Embryonic facial prominence (tissue), 1 donor: Measurements from ENCODE around the gene SCNN1G.

Source experiments
- DNase-seq: peaks from one replicate; pipeline ENCODE4 v3.0.0-alpha.2; 2016; ENCODE audit errors: extremely low spot score

The SCNN1G gene

DNA sequence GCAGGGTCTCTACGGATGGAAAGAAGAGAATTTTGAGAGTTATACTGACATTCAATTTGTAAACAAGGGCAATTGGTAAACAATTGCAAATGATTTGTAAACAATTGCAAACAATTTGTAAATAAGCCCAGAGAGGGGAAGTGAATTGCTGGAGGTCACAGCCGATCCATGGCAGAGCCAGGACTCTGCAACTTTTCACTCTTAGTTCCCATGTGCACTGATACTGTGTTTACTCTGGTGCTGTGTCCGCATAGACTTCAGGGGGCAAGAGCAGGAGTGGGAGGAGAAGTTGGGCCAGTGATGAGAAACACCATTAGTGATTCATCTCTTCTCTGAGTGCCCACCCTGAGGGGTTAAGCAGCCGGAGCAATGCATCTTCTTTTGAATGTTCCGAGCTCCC is 14.0 kb downstream of the SCNN1G start:
- no peak for DNase-seq

DNA sequence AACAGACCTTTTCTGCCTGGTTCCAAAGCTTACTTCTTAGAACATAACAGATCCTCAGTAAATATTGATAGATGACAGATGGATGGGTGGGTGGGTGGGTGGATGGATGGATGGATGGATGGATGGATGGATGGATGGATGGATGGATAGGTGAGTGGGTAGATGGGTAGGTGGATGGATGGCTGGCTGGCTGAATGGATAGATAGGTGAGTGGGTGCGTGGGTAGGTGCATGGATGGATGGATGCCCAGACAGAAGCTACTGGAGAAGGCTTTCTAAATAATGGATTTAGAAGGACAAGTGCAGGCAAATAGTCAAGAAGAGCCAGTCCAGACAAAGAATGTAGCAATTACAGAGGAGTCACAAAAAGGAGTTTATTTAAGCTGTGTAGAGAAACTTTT is 19.6 kb downstream of the SCNN1G start:
- DNase-seq = no peak

DNA sequence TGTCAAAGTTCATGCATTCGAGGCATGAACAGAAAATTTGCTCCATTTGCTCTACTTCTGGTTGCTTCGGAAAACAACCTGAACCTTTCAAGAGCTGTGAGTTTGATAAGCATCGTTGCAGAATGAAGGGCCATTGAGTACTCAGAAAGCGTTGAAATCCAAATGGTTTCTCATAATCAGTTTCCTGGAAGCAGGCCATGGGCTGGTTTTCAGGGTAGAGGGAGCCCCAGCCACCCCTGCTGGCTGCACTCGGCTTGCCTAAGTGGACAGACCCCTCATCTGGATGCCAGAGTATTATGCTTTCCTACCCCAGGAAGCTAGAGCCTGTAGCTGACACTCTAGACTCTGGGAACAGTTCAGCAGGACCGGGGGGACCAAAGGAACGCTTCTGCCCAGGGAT is 24.4 kb downstream of the SCNN1G start:
- no peak for DNase-seq

DNA sequence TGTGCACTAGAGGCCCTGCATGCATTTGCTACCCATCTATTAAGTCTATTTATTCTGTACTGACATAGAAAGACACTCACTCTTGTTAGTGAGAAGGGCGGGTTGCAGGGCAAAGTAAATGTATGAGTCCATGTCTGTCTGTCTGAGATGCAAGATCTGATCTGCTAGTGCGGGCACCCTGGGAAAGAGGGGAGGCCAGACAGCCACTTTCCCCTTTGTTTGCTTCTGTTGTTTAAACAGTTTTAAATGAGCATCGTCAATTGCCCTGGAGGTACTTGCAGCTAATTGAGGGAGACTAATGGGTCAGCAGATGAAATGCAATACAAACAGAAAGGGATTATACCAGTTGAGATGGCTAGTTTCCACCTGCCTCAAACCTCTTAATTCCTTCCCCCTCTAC is 24.9 kb downstream of the SCNN1G start:
- no peak for DNase-seq

DNA sequence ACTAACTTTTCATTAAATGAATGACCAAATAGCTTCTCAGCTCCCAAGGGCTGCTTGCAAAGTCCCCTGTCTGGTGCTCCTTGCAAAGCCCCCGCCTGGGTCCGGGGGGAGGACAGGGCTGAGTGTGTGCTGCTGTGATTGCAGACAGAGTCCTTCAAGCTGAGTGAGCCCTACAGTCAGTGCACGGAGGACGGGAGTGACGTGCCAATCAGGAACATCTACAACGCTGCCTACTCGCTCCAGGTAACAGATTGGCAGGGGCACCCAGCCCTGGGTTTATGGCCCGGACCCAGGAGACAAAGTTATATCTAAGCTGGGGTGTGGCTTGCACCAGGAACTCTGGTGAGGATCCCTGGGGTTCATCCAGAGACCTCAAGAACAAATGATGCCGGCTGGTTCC is 27.1 kb downstream of the SCNN1G start:
- no peak for DNase-seq

DNA sequence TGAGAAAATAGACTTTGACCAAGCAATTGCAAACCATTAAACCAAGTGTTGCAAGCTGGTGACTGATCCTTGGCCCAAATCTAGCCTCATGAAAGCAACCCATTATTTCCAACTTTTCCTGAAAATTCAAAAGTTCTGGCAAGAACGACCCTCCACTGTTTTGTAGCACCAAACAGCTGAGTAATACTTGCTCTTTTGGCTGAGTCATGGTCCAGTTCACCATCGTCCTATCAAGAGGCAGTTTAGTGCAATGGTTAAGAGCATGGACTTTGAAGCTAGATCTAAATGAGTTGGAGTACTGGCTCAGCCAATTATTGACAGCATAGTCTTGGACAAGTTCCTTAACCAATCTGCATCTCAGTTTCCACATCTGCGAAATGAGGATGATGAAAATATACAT is 31.3 kb downstream of the SCNN1G start:
- no peak for DNase-seq

DNA sequence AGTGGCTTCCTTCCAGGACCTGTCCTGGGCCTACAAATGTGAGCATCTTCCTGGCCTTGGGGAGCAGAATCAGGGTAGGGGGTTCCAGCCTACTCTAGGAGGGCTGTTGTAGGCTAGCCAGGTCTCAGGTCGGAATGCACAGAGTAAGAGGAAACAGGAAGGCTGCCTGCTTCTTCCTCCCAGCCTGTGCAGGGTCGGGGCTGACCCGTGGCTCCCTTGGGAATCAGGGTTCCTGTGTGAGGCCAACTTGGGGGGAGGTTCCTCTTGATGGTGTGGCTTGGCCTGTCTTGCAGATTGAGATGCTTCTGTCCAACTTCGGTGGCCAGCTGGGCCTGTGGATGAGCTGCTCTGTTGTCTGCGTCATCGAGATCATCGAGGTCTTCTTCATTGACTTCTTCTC is 32.3 kb downstream of the SCNN1G start:
- DNase-seq = no peak

DNA sequence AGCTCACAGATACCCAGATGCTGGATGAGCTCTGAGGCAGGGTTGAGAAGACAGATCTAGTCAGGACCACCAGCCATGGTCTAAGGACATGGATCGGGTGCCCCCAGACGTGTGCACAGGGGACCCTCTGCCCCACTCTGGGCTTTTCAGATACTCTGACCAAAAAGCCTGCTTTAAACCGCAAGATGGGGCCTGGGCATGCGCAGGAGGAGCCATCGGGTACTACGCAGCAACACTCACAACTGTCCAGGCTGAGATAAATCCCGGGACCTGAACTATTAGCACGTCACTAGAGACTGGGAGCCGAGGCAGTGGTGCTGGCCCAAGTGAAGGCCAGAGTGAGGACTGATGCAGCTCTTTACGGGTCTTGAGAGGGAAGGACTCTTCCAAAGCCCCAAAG is 32.9 kb downstream of the SCNN1G start:
- DNase-seq = no peak

DNA sequence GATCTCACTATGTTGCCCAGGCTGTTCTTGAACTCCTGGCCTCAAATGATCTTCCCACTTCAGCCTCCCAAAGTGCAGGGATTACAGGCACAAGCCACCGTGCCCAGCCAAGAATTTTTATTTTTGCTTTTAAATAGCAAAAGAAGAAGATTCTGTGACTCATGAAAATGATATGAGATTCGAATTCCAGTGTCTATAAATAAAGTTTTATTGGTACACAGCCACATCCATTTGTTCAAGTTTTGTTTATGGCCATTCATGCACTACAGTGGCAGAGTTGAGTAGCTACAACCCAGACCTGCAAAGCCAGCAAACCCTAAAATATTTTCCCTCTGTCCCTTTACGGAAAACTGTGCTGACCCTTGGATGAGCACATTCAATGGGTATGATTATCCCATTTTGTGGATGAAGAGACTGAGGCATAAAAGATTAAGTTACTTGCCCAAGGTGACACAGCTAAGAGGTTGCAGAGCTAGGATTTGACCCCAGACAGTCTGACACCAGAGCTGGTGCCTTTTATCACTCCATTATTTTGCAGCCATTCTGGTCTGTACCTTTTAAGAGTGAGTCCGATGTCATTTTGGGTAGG is 34.2 kb downstream of the SCNN1G start:
- DNase-seq = no peak

DNA sequence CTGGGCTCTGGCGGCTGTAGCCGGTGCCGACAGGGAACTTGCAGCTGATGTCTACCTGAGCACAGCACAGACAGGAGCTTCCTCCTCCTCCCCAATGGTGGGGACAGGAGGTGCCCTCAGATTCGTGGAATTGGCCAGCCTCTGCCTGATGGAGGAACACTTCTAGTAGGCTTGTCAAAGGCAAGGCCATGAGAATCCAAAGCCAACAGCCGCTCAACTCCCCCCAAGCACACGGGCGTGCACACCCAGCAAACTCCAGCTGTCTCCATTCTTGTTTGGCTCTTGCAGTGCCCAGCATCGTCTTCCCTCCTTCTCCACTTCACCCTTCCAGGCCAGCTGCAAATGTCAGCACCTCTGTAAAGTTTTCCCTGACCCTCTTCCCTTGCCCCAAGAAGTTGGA is 35.1 kb downstream of the SCNN1G start:
- no peak for DNase-seq

DNA sequence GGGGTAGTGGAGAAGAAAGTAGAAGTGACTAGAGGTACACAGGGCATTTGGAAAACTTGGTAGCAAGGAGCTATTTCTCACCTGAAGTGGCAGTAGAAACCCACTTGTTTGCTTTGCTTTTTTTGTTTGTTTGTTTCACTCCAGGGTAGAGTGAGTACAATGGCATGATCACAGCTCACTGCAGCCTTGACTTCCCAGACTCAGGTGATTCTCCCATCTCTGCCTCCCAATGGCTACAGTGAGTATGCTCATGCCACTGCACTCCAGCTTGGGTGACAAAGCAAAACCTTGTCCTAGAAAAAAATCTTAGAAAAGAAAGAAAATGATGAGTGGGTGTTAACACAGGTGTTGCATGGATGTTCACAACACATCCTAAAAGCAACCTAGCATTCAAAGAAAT is 40.4 kb downstream of the SCNN1G start:
- DNase-seq = no peak

DNA sequence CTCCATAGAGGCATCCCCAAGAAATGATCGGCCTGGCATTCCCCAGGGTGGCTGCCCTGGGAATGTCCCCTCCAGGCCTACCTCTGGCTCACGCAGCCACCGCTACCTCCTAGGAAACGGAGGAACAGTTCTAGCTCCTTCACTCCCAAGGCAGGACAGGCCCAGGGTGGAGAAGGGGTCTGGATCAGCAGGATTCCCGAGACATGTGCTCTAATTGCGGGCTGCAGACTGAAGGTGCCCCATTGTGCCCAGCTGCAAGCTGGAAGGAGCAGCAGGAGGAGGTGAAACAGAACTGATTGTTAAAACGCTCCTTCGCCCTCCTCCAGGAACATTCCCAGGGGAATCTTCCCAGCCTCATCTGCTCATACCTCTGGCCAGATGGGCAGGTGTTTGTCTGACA is 40.8 kb downstream of the SCNN1G start:
- DNase-seq = no peak

DNA sequence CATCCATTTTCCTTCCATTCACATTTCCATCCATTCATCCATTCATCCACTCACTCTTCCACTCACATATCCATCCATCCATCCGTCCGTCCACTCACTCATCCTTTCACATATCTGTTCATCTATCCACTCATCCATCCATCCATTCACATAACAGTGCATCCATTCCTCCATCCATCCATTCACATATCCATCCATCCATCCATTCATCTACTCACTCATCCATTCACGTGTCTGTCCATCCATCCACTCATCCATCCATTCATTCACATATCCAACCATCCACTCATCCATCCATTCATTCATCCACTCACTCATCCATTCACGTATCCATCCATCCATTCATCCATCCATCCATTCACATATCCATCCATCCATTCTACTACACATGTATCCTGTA is 42.6 kb downstream of the SCNN1G start:
- DNase-seq = no peak

DNA sequence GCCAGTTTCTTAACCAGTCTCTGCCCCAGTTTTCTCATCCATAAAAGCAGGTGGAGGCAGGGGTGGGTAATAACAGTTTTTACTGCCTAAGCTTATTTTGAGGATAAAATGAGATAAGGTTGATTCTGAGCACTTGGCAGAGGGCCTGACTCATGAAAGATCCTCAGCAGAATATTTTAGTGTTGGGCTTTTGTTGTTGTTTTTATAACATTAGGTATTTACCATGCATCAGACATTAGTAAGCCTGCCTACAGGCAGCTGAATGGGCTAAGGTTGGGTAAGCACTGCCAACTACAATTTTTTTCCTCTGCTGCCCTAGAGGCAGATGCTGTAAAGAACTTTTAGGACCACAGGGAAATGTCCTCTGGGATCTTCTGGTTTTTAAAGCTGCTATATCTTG is 43.1 kb downstream of the SCNN1G start:
- no peak for DNase-seq

DNA sequence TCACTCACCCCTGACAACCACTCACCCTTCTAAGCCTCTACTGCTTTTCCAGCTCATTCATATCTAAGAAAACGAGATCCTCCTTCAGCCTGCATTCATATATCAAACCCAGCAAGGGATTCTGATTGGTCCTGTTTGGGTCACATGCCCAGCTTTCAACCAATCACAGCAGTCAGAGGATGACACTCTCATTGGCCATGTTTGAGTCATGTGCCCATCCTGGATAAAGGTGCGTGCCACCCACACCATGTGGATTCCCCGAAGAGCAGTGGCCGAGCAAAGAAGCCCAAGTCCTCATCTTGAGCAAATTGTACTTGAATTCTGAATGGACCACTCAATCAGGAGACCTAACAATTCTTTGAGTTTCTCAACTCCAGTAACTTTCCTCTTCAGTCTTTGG is 45.0 kb downstream of the SCNN1G start:
- DNase-seq = no peak

DNA sequence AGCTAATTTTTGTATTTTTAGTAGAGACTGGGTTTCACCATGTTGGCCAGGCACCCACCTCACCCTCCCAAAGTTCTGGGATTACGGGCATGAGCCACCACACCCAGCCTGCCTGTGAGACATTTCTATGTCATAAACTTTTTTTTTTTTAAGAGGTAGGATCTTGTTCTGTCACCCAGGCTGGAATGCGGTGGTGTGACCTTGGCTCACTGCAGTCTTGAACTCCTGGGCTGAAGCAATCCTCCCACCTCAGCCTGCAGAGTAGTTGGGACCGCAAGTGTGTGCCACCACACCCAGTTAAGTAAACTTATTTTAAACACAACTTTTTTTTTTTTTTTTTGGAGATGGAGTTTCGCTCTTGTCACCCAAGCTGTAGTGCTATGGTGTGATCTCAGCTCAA is 47.2 kb downstream of the SCNN1G start:
- DNase-seq = no peak

DNA sequence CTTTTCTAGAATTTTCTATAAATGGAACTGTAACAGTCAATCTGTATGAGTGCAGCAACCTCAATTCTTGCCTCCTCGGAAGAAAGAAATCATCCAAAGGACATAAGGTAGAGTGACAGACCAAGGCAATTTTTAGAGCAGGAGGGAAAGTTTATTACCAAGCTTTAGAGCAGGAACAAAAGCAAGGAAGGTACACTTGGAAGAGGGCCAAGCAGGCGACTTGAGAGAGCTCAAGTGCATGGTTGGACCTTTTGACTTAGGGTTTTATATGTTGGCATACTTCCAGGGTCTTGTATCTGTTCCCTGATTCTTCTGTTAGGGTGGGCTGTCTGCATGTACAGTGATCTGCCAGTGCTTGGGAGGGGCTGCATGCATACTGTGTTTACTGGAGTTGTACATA is 50.3 kb downstream of the SCNN1G start:
- no peak for DNase-seq

DNA sequence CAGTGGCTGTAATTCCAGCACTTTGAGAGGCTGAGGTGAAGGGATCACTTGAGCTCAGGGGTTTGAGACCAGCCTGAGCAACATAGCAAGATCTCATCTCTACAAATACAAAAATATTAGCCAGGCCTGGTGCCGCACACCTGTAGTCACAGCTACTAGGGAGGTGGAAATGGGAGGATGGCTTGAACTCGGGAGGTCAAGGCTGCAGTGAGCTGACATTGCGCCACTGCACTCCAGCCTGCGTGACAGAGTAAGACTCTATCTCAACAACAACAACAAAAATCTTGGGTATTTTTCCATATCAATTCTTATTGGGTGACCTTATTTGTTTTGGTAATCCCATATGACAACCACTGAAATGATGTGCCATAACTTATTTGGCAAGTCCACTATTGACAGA is 52.6 kb downstream of the SCNN1G start:
- DNase-seq = no peak

DNA sequence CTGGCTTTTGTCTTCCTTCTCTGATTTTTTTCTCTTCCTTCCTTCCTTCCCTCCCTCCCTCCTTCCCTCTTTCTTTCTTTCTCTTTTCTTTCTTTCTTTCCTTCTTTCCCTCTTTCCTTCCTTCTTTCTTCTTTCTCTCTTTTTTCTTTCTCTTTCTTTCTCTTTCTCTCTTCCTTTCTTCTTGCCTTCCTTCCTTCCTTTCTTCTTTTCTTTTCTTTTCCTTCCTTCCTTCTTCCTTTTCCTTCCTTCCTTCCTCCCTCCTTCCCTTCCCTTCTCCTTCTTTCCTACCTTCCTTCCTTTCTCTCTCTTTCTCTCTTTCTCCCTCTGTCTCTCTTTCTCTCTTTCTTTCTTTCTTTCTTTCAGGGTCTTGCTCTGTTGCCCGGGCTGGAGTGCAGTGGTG is 54.4 kb downstream of the SCNN1G start:
- no peak for DNase-seq

DNA sequence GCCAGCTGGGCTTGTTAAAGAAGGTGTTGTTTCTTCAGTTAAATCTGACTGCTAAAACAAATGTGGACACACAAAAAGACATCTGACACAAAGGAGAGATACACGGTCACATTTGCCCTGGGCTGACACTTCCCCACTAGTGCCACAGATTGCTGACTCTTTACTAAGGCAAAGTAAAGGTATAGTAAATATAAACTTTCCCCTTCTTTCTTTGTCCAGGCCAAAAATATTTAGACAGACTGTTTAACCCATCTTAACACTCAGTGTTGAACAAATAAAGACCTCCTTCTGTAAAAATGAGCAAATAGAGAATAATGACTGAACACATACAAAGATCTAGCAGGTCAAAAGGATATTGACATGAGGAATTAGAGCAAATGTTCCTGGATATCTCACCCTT is 58.4 kb downstream of the SCNN1G start:
- no peak for DNase-seq

DNA sequence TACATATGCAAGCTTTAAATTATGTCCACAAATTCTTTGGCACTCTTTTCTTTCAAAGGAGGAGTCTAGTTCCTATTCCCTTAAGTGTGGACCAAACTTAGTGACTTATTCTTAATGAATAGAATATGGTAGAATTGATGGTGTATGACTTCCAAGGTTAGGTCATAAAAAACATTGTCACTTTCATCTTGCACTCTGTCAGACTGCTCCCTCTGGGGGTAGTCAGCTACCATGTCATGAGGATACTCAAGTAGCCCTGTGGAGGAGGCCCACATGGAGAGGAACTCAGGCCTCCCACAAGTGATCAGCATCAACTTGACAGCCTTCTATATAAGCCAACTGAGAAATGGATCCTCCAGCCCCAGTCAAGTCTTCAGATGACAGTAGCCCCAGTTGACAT is 61.6 kb downstream of the SCNN1G start:
- no peak for DNase-seq

DNA sequence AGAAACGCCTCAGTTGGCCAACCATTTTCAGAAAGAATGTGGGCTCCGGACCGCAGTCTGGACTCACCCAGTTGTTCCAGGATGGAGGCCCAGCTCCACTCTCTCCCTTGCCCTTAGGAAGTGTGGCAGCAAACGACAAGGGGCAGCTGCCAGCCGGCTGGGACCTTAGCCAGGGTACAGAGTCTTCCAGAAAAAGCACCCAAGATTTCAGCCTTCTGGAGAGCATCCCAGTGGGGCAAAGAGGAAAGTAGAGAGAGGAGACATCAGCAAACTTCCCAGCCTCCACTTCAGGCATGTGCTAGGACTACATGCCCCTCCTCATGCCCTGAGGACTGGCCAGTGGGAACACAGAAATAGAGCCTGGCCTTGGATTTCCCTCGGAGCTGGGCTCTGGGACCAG is 62.7 kb downstream of the SCNN1G start:
- no peak for DNase-seq

DNA sequence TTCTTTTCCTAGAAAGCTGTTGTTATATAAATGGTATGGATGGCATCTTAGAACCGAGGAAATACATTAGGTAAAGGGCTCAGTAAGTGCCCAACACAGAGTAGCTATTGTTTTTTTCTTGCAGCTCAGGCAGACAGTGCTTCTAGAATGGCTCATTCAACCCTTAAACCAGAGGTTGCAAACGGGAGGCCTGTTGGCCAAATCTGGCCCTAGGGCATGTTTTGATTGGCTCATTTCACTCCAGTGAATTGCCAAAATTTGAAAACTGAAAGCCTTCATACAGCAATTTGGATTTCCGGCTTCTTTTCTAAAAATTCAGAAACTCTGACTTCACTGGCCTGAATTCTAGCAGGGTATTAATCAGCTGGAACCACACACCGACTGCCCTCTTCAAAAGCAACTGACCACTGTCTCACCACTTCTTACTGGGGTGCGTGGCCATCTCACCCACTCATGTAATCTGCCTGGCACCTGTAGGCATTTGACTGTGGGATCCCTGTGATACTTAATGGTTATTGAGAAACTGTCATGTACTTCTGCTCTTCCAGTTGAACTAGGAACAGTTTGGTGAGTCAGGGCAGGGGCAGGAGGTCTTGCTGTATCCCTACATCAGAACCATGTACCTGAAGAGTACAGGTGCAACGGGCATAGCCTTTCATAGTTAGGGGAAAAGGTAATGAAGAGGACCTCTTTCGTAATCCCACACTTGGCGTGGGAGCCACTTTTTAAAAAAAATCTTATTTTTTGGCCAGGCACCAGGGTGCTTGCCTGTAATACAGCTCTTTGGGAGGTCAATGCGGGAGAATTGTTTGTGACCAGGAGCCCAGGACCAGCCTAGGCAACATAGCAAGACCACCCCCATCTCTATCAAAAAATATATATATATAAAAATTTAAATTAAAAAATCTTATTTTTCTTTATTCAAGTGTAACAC is 66.0 kb downstream of the SCNN1G start:
- DNase-seq = no peak

DNA sequence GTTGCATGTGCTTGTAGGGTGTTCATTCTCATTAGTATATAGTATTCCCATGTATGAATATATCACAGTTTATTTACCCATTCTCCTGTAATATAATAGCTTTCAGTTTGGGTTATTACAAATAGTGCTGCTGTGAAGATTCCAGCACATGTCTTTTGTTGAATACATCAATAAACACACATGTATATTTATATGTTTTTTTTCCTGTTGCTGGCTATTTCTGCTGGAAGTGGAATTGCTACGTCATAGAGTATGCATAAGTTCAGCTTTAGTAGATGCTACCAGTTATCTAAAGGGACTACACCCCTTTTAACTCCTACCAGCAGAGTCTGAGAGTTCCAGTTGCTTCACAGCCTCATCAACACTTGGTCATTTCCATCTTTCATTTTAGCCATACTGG is 67.3 kb downstream of the SCNN1G start:
- no peak for DNase-seq
